Omental fat pad (tissue), 4 donors: ENCODE results near the gene CCDC191. TPM values are rescaled to one million over a fixed set of nuclear protein-coding genes. Genes with fewer than 3 reads are reported as not detected.
A peak's percentile ranks its signal among the peaks of the same experiment; 100 is the strongest.

Experiments used
- ATAC-seq: fragments of 150-250 bp; one replicate; pipeline ENCODE4 v1.9.1; 2016; ENCODE audit warnings: mild to moderate bottlenecking, moderate library complexity; ENCODE audit not compliant: low FRiP score
- DNase-seq: peaks from one replicate; pipeline ENCODE4 v3.0.0-alpha.2; 2019; ENCODE audit warnings: low spot score
- CTCF ChIP-seq, 3 donors: fragments of 450-650 bp; IDR thresholded peaks; one replicate each; pipeline ENCODE4 v1.5.1; 2016 to 2017; ENCODE audit warnings: antibody characterized with exemption in 3 of 3, mild to moderate bottlenecking in 3 of 3, moderate library complexity in 2 of 3
- total RNA-seq, 4 donors: library from RNA; depleted of rRNA; stranded (reverse); fragments of >200 nt; gene quantifications; one replicate each; pipeline ENCODE4 v1.1.0, GENCODE V29; 2016

The CCDC191 gene
- total RNA-seq, 4 donors from 2014 or later = 1.9 to 3.3 (median 2.4) TPM

- DNase-seq (no peak), ATAC-seq (no peak)
- no peak for TF ChIP-seq CTCF (IDR thresholded peaks at IDR 0.05)
Observed at GRCh38 chr3:114058646-114059045, 2.3 kb upstream of the CCDC191 start.

DNA sequence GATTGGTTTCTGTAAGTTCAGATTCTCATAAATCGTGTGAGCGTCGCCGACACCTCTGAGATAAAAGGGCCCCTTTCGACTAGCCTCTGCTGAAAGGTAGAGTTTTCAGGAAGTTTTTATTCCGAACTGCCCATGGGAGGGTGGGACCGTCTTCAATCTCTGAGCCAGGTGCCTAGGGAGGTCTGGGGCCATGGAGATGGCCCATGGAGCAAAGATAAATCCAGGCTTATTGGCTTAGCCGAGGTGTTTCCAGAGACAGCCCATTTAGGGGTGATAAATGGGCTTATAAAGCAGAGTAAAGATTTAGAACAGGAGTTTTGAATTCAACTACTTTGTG is 653 bp upstream of the CCDC191 start:
- peak; percentile 26 for ATAC-seq

GRCh38 chr3:114052216-114052615 is 4.1 kb downstream of the CCDC191 start:
- no peak for DNase-seq
- ATAC-seq = no peak
- TF ChIP-seq CTCF (IDR thresholded peaks at IDR 0.05) = no peak

More for the DNA sequence above, 653 bp upstream of the CCDC191 start:
- no peak for DNase-seq
- TF ChIP-seq CTCF (IDR thresholded peaks at IDR 0.05) = no peak

DNA sequence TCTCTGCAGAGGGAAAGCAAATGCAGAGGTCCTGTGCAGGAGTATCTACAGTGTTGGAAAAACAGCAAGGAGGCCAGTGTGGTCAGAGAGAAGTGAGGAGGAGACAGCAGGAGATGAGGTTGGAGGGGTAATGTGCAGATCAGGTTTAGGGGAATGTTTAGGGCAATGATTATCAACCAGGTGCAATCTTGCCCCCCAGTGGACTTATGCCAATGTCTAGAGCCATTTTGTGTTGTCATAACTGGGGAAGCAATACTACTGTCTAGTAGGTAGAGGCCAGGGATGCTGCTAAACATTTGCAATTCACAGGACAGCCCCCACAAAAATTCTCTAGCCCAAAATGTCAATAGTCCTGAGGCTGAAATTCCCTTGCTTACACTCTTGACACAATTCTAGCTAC is 13.1 kb downstream of the CCDC191 start:
- no peak for DNase-seq
- TF ChIP-seq CTCF (IDR thresholded peaks at IDR 0.05) = no peak
- ATAC-seq = no peak

DNA sequence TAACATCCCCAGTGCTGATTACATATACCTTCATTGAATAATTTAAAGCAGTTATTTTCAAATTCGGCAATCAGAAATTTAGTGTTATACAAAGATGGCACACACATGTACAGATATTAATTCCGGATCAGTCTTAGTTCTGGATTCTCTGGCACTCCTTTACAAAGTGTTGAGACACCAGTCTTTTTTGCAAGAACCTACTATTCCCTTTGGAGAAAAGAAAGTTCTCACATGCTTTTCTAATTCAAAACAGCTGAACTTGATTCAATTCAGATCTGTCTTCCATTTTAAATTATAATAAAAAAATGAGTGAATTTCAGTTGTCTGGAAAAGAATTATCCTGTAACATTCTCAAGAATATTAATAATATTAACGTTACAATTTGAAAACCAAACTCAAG is 20.4 kb downstream of the CCDC191 start:
- TF ChIP-seq CTCF (IDR thresholded peaks at IDR 0.05) = no peak
- DNase-seq (no peak), ATAC-seq (no peak)

GRCh38 chr3:114034787-114035545 is 21.4 kb downstream of the CCDC191 start:
- no peak for TF ChIP-seq CTCF (IDR thresholded peaks at IDR 0.05)
- ATAC-seq (no peak), DNase-seq (no peak)

- no peak for ATAC-seq
- TF ChIP-seq CTCF (IDR thresholded peaks at IDR 0.05) = no peak
- DNase-seq = no peak
Observed at GRCh38 chr3:114034211-114034610, 22.1 kb downstream of the CCDC191 start.
